Psoas muscle (tissue), 8 donors: ENCODE results near the gene NINJ1. TPM values are rescaled to one million over a fixed set of nuclear protein-coding genes. Genes with fewer than 3 reads are reported as not detected.

Experiments
- ATAC-seq, 4 donors: fragments of 200-7000 bp; cut with Tn5 transposase; one replicate each; pipeline ENCODE4 v1.9.1; 2020; ENCODE audit warnings: moderate library complexity in 3 of 4, mild to moderate bottlenecking in 2 of 4
- DNase-seq, 2 donors: peaks; one replicate each; pipeline ENCODE4 v3.0.0-alpha.2; 2020
- H3K27ac ChIP-seq: fragments of 200-600 bp; one replicate; pipeline ENCODE4 v1.8.0; 2022
- H3K27me3 ChIP-seq, 3 donors: fragments of 200-600 bp in 1 of 3; one replicate each; pipeline versions ENCODE4 v1.6.1 to v1.8.0; 2013 to 2022; ENCODE audit warnings: low read length in 2 of 3, mild to moderate bottlenecking in 2 of 3, moderate library complexity in 1 of 3; ENCODE audit not compliant: insufficient read depth in 3 of 3
- H3K36me3 ChIP-seq, 2 donors: fragments of 200-600 bp in 1 of 2; one replicate each; pipeline versions ENCODE4 v1.6.1 to v1.8.0; 2013 to 2022; ENCODE audit warnings: low read depth in 1 of 2, mild to moderate bottlenecking in 1 of 2, moderate library complexity in 1 of 2; ENCODE audit not compliant: insufficient read depth in 1 of 2
- H3K4me1 ChIP-seq: fragments of 200-600 bp; one replicate; pipeline ENCODE4 v1.8.0; 2022
- H3K4me3 ChIP-seq: fragments of 200-600 bp; one replicate; pipeline ENCODE4 v1.8.0; 2022; ENCODE audit warnings: mild to moderate bottlenecking
- H3K9me3 ChIP-seq: fragments of 200-600 bp; one replicate; pipeline ENCODE4 v1.8.0; 2022
- WGBS, 3 donors: extraction: QIAGEN DNeasy Blood & Tissue Kit; methylation state at CpG; one replicate each; pipeline versions ENCODE4 v1.1.6 to v1.1.7; 2013; 5-methylcytosine and 5-hydroxymethylcytosine counted together
- intact Hi-C, 2 donors: fragments of 100-400 bp; cut with DNase I; formaldehyde crosslinking; loops; one replicate each; pipeline versions ENCODE4 v1.11.0 to v1.14.2; 2022
- polyA plus RNA-seq, 3 donors: library from polyadenylated mRNA; stranded (reverse); fragments of 200-250 nt; gene quantifications; one replicate each; pipeline ENCODE4 v1.2.3, GENCODE V29; 2013
- total RNA-seq, 4 donors: library from RNA; stranded (reverse); fragmentation: NEBNext Ultra II Directional in 2 of 4; extraction: Animal tissue kit (Norgen Biotek cat#: 25700) in 2 of 4; gene quantifications; one replicate each; pipeline versions ENCODE4 v1.2.1 to v1.2.4, GENCODE V29; 2021 to 2023
- TF ChIP-seq, protein P1 (sequence below): fragments of 200-600 bp; IDR thresholded peaks from one replicate; pipeline ENCODE4 v1.8.0; 2022; ENCODE audit warnings: antibody characterized with exemption
- donor health status: healthy with polysubstance abuse.
- donor health status: DM: no; HTN: no; CAD: no; lungs with moderate emphysema.
- donor health status: Bipolar disorder and iron deficiency.
- donor health status: healthy.
- donor health status: DM: yes; HTN: yes; CAD: no.
- donor health status: DM: no; HTN: no; CAD: no.
- donor health status: DM: no; HTN: no; CAD: no.
- donor health status: DM: yes; HTN: yes; CAD: no.

Gene NINJ1
- total and polyA plus RNA-seq, 7 donors = 17.8 to 40.1 (median 21.3) TPM

DNA sequence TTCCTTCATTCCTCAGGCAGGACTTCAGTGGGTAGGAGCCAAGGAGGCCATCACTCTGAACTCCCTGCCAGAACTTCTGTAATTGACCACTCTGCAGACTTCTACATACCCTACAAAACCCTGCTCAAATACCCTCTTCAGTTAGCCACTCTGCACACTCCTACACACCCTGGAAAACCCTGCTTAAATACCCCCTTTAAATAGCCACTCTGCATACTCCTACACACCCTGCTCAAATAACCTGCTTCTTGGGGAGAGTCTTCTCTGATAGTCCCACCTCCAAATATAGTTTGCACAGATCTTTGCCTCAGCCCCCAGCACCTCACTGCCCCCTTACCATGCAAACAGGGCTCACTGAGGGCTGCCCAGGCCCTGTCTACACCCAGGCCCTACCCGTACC, 56.7 kb downstream of the NINJ1 start:
- no peak overlapping the region for H3K27ac ChIP-seq
- TF ChIP-seq, protein P1, sequence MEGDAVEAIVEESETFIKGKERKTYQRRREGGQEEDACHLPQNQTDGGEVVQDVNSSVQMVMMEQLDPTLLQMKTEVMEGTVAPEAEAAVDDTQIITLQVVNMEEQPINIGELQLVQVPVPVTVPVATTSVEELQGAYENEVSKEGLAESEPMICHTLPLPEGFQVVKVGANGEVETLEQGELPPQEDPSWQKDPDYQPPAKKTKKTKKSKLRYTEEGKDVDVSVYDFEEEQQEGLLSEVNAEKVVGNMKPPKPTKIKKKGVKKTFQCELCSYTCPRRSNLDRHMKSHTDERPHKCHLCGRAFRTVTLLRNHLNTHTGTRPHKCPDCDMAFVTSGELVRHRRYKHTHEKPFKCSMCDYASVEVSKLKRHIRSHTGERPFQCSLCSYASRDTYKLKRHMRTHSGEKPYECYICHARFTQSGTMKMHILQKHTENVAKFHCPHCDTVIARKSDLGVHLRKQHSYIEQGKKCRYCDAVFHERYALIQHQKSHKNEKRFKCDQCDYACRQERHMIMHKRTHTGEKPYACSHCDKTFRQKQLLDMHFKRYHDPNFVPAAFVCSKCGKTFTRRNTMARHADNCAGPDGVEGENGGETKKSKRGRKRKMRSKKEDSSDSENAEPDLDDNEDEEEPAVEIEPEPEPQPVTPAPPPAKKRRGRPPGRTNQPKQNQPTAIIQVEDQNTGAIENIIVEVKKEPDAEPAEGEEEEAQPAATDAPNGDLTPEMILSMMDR = no peak
- H3K4me3 ChIP-seq = no peak overlapping the region
- DNase-seq (no peak), ATAC-seq (no peak)
- no peaks in the 10 kb centered on the region for H3K36me3 ChIP-seq
- no peaks in the 10 kb centered on the region for H3K4me1 ChIP-seq
- intact Hi-C loops = no loop called here
- no peaks in the 10 kb centered on the region for H3K27me3 ChIP-seq
- 92 to 100% (median 97%) methylated on average over 1 of the region's 1 CpG for WGBS, 3 donors
- no peaks in the 10 kb centered on the region for H3K9me3 ChIP-seq

DNA sequence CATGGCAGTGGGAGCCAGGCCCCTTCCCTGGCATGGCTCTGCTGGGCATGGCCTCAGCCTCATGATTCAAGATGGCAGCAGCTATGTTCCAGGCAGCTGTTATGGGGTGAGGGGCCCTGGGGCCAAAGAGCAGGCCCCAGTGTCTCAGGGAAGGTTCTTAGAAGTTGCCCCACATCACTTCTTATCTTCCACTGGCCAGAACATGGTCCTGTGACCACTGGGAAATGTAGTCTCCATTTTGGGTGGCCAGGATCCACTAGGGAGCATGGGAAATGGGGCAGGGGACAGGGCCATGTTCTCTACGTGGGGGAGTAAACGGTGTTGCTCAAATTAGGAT, 57.3 kb downstream of the NINJ1 start:
- DNase-seq (no peak), ATAC-seq (no peak)
- intact Hi-C loops = no loop called here
- no peak overlapping the region for H3K27ac ChIP-seq
- no peaks in the 10 kb centered on the region for H3K9me3 ChIP-seq
- no peaks in the 10 kb centered on the region for H3K36me3 ChIP-seq
- TF ChIP-seq, protein P1 = no peak
- H3K4me3 ChIP-seq = no peak overlapping the region
- no peaks in the 10 kb centered on the region for H3K4me1 ChIP-seq
- WGBS, 3 donors = 98% methylated on average over 2 of the region's 2 CpGs
- no peaks in the 10 kb centered on the region for H3K27me3 ChIP-seq

DNA sequence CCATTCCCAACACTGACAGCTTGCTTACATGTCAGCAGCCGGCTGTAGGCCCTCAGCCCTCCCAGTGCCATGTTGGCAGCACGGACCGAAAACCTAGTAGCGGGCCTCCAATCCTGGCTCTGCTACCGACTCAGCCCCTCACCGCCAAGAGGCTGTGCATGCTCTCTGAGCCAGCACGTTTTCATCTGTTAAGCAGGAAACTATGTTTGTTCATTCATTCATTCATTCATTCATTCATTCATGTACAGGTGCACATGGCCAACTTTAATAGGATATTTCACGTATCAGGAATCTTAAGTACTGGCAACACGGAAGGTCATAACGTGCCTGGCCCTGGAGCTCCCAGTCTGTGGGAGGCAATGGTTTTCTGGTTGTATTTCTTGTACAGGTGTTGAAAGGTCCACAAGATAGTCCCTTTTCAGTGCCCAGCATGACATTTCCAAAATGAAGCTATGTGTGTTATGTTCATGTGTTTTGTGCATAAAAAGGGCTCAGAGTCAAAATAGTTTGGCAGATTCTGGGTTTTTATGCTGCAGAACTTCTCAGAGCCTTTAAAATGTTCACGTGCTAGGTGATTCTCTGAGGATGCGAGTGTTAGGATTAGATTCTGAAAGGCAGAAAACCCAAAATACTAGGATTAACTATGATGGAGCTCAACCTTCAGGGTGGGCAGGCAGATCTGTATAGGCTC, 57.8 kb downstream of the NINJ1 start:
- Histone ChIP-seq H3K27ac (no peak overlapping the region), H3K27me3 (no peaks in the 10 kb centered on the region), H3K4me1 (no peaks in the 10 kb centered on the region), H3K9me3 (no peaks in the 10 kb centered on the region), H3K4me3 (no peak overlapping the region), H3K36me3 (no peaks in the 10 kb centered on the region)
- DNase-seq = no peak
- 85 to 91% (median 85%) methylated on average over 12 of the region's 12 CpGs for WGBS, 3 donors
- intact Hi-C loops = no loop called here
- TF ChIP-seq, protein P1 = no peak
- ATAC-seq = no peak

DNA sequence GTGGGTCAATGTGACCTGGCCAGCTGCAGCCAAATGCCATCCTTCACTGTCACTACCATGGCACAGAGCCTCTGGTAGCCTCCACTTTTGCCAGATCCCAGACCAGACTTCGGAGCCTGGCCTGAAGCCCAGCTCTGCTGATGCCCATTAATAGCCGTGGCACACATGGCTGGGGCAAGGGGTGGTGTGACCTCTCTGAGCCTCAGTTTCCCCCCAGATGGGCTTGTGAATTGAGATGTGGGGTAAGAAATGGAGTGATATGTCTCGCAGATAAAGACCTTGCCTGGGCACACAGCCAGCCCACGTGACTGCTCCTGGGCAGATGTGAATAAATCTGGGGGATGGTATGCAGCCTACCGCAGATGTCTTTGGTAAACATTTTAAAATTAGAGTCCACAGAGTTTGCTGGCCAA, 61.7 kb downstream of the NINJ1 start:
- intact Hi-C loops = no loop called here
- 21 to 27% (median 21%) methylated on average over 5 of the region's 5 CpGs for WGBS, 3 donors
- DNase-seq = no peak
- H3K9me3 ChIP-seq = no peaks in the 10 kb centered on the region
- TF ChIP-seq, protein P1 = no peak
- no peaks in the 10 kb centered on the region for H3K4me1 ChIP-seq
- ATAC-seq = no peak
- H3K36me3 ChIP-seq = no peaks in the 10 kb centered on the region
- H3K27ac ChIP-seq = no peak overlapping the region
- no peaks in the 10 kb centered on the region for H3K27me3 ChIP-seq
- no peak overlapping the region for H3K4me3 ChIP-seq

Other genes starting within 250 kb of the NINJ1 start
- 1 to 10 TPM; 1.2 to 2.5 (median 1.8) TPM for gene FGD3, start 186.7 kb downstream of the NINJ1 start, total RNA-seq
- under 1 TPM; 0.45 to 0.68 (median 0.58) TPM for gene FGD3, start 186.7 kb downstream of the NINJ1 start, polyA plus RNA-seq
- gene SUSD3, start 75.5 kb downstream of the NINJ1 start, total RNA-seq = under 1 TPM in 2 of 4 donors, not detected in 2; 0.34 to 0.54 TPM
- gene SUSD3, start 75.5 kb downstream of the NINJ1 start, polyA plus RNA-seq = under 1 TPM; 0.13 to 0.65 (median 0.31) TPM
- gene CARD19, start 38.0 kb downstream of the NINJ1 start, total RNA-seq = 10 to 100 TPM; 27.9 to 46.7 (median 38.2) TPM
- 10 to 100 TPM; 62.1 to 86.3 (median 66.1) TPM for gene CARD19, start 38.0 kb downstream of the NINJ1 start, polyA plus RNA-seq
- 10 to 100 TPM; 35.5 to 58.8 (median 43.0) TPM for gene WNK2, start 49.9 kb upstream of the NINJ1 start, total RNA-seq
- 10 to 100 TPM in 2 of 3 donors, 1 to 10 TPM in 1; 8.1 to 22.5 (median 11.9) TPM for gene WNK2, start 49.9 kb upstream of the NINJ1 start, polyA plus RNA-seq